GM21515 (cell line): ENCODE data around the gene BRPF1.

ENCODE experiments used
- ATAC-seq: cut with Tn5 transposase; IDR thresholded peaks from one replicate; pipeline ENCODE4 v1.9.1; 2021; ENCODE audit not compliant: unreplicated experiment

Gene BRPF1

GRCh38 chr3:9703240-9703639 is 28.3 kb upstream of the BRPF1 start:
- no peak for ATAC-seq

DNA sequence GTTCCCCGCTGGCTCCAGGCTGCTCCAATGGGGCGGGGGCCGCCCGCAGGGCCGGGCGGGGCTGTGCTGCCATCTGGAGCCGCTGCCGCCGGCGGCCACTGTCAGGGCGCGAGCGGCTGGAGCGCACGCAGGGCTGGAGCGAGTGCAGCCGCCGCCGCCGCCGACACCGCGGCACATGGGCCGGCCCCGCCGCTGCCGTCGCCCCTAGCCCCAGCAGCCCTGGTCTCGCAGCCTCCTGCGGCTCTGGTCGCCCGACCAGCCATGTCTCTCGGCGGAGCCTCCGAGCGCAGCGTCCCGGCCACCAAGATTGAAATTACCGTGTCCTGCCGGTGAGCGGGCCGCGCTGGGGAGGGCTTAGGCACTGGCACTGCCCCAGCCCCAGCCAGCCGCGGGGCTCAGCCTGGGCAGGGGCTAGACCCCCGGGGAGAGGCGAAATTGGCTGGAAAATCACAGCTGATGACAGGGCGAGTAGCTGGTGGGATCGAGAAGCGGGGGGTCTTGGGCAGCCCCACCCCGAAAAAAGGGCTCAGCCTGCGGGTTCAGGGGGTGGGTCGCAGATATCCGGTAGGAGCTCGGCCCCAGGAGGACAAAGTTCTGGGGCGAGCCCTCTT is 27.7 kb upstream of the BRPF1 start, which contains the start of gene CPNE9:
Gene CPNE9 (plus strand): TSS at position 98 of the 611 bp plus-strand sequence. CDS start 164 bp downstream, at position 262.
- ATAC-seq: no peak

DNA sequence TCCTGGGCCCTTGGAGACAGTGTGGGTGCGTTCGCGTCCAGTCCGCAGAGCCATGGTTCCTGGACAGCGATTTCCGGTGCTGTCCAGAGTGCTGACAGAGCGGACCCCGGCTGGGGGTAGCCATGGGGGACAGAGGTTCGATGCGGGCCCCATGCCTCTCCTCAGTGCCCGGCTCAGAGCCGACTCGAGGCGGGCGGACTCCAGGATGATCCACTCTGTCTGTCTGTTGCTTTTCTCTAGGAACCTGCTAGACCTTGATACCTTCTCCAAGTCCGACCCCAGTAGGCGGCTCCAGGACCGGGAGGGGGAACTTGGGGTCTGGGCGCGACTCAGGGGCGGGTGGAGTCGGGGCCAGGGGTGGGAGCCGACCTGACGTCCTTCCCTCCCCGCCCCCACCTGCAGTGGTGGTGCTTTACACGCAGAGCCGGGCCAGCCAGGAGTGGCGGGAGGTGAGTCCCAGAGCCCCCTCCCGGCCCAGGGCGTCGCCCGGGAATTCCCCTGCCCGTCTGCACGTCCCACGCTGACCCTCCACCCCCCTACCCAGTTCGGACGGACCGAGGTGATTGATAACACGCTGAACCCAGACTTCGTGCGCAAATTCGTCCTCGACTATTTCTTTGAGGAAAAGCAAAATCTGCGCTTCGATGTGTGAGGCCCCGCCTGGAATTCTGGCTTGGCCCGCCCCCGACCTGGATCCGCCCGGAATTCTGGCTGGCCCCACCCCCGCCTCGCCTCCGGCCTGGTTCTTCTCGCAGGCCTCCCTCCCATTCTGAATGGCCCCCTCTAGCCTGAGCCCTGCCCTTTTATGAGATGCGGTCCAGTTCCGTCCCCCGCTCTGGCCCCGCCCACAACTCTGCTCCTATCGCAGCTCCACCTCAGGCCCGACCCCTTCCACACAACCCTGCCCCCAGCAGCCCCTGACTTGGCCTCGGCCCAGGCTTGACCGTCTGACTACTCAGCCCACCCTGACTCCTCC is 26.9 kb upstream of the BRPF1 start:
- no peak for ATAC-seq

DNA sequence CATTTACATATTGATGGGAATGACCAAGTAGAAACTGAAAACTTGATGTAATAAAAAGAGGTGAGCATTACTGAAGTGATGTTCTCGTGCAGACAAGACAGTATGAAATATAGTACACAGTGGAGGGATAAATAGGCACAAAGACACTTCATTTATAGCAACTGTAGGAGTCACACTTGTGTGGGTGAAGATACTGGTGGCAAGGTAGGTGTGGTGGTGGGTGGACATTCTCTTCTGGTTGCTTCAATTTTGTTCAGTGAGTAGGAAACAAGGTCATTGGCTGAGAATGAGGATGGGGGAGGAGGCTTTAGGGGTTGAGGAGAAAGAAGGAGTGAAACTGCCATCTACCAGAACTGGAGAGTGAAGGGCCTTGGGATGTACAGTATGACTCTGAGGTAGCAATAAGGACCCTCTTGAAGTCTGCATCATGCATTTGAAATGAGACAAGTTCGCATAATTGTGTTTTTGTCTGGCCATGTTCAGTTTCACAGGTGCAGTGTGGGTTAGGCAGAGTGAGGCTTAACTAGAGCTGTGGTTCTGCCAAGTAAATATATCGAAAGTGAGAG is 21.3 kb upstream of the BRPF1 start:
- ATAC-seq: no peak

DNA sequence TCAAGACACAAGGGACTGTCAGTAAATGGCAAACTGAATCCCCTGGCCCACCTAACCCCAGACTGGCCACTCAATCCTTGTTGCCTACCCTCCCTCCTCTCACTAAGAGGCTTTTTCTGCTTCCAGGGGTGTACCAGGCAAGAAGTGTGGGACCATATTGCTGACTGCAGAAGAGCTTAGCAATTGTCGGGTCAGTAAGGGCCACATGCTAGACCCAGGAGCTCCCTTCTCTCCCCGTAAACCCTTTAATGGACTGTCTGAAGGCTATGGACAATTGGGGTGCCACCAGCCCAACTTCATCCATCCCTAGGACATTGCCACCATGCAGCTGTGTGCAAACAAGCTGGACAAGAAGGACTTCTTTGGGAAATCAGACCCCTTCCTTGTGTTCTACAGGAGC is 19.1 kb upstream of the BRPF1 start:
- no peak for ATAC-seq

GRCh38 chr3:9713142-9713541 is 18.4 kb upstream of the BRPF1 start:
- ATAC-seq: no peak

DNA sequence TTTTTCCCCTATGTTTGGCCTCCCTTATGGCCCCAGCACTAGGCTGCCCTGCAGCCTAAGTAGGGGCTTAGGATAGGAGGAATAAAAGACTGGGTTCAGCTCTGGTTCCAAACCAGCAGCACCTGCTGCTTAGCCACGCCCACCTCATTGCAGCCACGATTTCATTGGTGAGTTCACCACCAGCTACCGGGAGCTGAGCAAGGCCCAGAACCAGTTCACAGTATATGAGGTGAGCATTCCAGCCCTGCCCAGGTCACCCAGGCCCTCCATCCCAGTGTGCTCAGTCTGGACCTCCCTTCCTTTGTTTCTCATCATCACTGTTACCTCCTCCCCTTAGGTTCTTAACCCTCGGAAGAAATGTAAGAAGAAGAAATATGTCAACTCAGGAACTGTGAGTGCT is 16.4 kb upstream of the BRPF1 start:
- ATAC-seq: no peak

GRCh38 chr3:9715764-9716437 is 15.6 kb upstream of the BRPF1 start:
- no peak for ATAC-seq

- no peak for ATAC-seq
These were observed 14.6 kb upstream of the BRPF1 start for GRCh38 chr3:9716801-9717555.

GRCh38 chr3:9717563-9717962 is 14.0 kb upstream of the BRPF1 start:
- no peak for ATAC-seq

DNA sequence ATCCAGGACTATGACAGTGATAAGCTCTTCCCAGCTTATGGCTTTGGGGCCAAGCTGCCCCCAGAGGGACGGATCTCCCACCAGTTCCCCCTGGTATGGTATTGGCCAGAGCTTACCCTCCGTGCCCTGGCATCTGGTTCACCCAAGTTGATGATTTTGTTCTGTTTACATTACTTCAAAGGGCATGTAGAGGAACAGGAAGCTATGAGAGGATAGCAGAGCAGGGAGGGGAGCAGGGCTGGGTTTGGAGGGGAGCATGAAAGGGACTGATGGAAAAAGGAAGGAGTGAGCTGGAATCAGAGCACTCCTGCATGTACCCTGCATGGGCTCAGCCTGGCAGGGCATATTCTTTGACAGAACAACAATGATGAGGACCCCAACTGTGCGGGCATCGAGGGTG is 13.4 kb upstream of the BRPF1 start:
- no peak for ATAC-seq

GRCh38 chr3:9721015-9721699 is 10.4 kb upstream of the BRPF1 start:
- no peak for ATAC-seq

DNA sequence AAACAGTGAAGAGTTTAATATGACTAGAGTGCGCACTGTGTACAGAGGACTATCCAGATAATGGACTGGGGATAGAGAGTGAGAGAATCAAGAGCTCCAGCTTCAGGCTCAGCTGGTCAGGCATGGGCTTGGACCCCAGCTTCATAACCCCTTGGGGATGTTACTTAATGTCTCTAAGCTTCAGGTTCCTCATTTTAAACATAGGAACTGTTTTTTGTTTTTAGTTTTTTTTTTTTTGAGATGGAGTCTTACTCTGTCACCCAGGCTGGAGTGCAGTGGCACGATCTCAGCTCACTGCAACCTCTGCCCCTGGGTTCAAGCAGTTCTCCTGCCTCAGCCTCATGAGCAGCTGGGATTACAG is 9.9 kb upstream of the BRPF1 start:
- no peak for ATAC-seq

DNA sequence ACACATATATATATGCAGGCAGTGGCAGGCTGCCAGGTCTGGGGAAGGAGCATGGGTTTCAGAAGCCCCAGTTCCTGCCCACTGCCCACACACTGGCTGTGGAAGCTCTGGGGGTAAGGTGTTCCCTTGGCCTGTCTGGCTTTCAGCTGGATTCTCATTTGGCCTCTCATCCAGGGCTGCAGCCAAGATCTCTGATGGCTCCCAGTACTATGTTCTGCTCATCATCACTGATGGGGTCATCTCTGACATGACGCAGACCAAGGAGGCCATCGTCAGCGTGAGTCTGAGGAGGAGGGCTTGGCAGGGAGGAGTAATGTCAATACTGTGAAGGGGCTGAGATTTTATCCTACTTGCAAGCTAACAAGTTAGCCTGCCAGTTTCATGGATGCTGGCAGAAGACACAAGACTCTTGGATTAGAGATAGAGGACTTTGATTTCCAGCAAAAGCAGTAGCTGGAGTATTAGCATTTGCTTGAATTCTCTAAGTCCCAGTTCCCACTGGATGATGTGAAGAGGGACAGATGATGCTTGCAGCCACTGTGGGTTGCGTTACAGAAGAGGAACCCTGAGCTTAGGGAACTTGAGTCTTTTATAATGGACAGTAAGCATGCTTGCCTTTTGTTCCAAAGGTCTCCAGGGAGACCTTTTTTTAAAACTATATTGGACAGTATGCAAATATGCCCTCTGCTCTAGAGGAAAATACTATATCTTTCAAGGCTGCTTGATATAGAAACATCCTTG is 5.6 kb upstream of the BRPF1 start:
- ATAC-seq: no peak

DNA sequence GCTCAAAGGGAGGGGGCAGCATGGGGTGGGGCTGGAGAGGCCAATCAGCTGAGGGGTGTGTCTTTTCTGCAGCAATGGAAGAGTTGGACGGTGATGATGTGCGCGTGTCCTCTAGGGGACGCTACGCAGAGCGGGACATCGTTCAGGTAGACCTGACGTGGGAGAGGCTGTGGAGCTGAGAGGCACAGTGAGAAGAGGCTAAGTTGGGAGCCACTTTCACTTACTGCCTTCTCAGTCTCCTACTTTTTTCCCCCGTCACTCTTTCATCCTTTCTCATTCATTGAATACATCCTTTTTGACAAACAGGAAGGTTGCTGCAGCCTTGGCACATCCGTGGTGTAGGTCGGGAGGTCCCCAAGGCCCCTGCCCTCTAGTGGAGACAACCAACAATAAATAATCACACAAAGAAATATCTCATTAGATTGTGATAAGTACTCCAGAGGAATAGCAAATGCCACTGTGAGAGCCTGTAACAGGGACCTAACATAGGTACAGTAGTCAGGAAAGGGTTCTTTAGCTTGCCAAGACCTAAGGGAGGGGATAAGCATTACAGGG is 4.4 kb upstream of the BRPF1 start:
- no peak for ATAC-seq

DNA sequence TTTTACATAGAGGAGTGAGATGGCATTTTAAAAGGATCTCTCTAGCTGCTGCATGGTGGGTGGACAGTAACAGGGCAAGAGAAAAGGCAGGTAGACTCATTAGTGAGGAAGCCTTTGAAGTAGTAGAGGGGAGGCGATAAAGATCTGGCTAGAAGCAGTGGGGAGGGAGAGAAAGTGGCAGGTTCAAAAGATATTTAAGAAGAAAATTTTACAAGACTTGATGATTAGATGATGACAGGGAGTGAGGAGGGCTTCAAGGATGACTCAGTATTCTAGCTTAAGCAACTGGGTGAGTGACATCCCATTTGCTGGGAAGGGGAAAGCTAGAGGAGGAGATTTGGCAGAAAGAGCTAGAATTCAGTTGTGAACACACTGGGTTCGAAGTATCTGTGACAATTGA is 3.8 kb upstream of the BRPF1 start:
- no peak for ATAC-seq

GRCh38 chr3:9729419-9729818 is 2.1 kb upstream of the BRPF1 start:
- no peak for ATAC-seq

- peak; percentile 42 for ATAC-seq
These were observed 804 bp upstream of the BRPF1 start for GRCh38 chr3:9730657-9731205.
